ENCODE data around the gene ATXN10.
"Not testable (repeated sequence)": the region's sequence is repeated elsewhere in the genome, so short reads cannot be mapped to it uniquely, and the experiment has no call there.

The ATXN10 gene

GRCh38 chr22:45785458-45785857, 113.8 kb downstream of the ATXN10 start:
- no peaks in the 10 kb centered on the region for H3K9me3 ChIP-seq (ENCODE audit: control insufficient read depth, low read length)
- H3K36me3 ChIP-seq (ENCODE audit: control insufficient read depth, insufficient read depth, low read length): no peaks in the 10 kb centered on the region
- no peak overlapping the region for H3K4me3 ChIP-seq (ENCODE audit: low read length)

GRCh38 chr22:45786726-45787125, 115.1 kb downstream of the ATXN10 start:
- Histone ChIP-seq H3K4me3 (ENCODE audit: low read length) (no peak overlapping the region), H3K9ac (ENCODE audit: low read length) (no peak overlapping the region), H3K9me3 (ENCODE audit: control insufficient read depth, low read length) (no peaks in the 10 kb centered on the region), H3K36me3 (ENCODE audit: control insufficient read depth, insufficient read depth, low read length) (no peaks in the 10 kb centered on the region), H3K27me3 (ENCODE audit: control insufficient read depth, insufficient read depth, low read length) (no peaks in the 10 kb centered on the region), H3K4me1 (ENCODE audit: control insufficient read depth, insufficient read depth, low read length) (peaks cover 5% of the 10 kb centered on the region)

More at GRCh38 chr22:45785458-45785857, 113.8 kb downstream of the ATXN10 start:
- Histone ChIP-seq H3K9ac (ENCODE audit: low read length) (no peak overlapping the region), H3K27me3 (ENCODE audit: control insufficient read depth, insufficient read depth, low read length) (no peaks in the 10 kb centered on the region), H3K4me1 (ENCODE audit: control insufficient read depth, insufficient read depth, low read length) (peaks cover 5% of the 10 kb centered on the region)

GRCh38 chr22:45787759-45788158, 116.1 kb downstream of the ATXN10 start:
- H3K36me3 ChIP-seq (ENCODE audit: control insufficient read depth, insufficient read depth, low read length): no peaks in the 10 kb centered on the region
- H3K4me3 ChIP-seq (ENCODE audit: low read length): no peak overlapping the region
- H3K9me3 ChIP-seq (ENCODE audit: control insufficient read depth, low read length): no peaks in the 10 kb centered on the region
- no peak overlapping the region for H3K9ac ChIP-seq (ENCODE audit: low read length)
- H3K27me3 ChIP-seq (ENCODE audit: control insufficient read depth, insufficient read depth, low read length): no peaks in the 10 kb centered on the region
- H3K4me1 ChIP-seq (ENCODE audit: control insufficient read depth, insufficient read depth, low read length): peaks cover 5% of the 10 kb centered on the region

GRCh38 chr22:45788522-45788921, 116.9 kb downstream of the ATXN10 start:
- Histone ChIP-seq H3K4me3 (ENCODE audit: low read length) (no peak overlapping the region), H3K27me3 (ENCODE audit: control insufficient read depth, insufficient read depth, low read length) (no peaks in the 10 kb centered on the region), H3K4me1 (ENCODE audit: control insufficient read depth, insufficient read depth, low read length) (peaks cover 5% of the 10 kb centered on the region), H3K9me3 (ENCODE audit: control insufficient read depth, low read length) (no peaks in the 10 kb centered on the region), H3K9ac (ENCODE audit: low read length) (no peak overlapping the region), H3K36me3 (ENCODE audit: control insufficient read depth, insufficient read depth, low read length) (no peaks in the 10 kb centered on the region)

- Histone ChIP-seq H3K36me3 (ENCODE audit: control insufficient read depth, insufficient read depth, low read length) (no peaks in the 10 kb centered on the region), H3K27me3 (ENCODE audit: control insufficient read depth, insufficient read depth, low read length) (no peaks in the 10 kb centered on the region), H3K4me3 (ENCODE audit: low read length) (no peak overlapping the region), H3K4me1 (ENCODE audit: control insufficient read depth, insufficient read depth, low read length) (no peaks in the 10 kb centered on the region), H3K9me3 (ENCODE audit: control insufficient read depth, low read length) (no peaks in the 10 kb centered on the region), H3K9ac (ENCODE audit: low read length) (no peak overlapping the region)
Observed at GRCh38 chr22:45790401-45790800, 118.8 kb downstream of the ATXN10 start.

GRCh38 chr22:45793161-45793560, 121.5 kb downstream of the ATXN10 start:
- no peaks in the 10 kb centered on the region for H3K27me3 ChIP-seq (ENCODE audit: control insufficient read depth, insufficient read depth, low read length)
- no peaks in the 10 kb centered on the region for H3K36me3 ChIP-seq (ENCODE audit: control insufficient read depth, insufficient read depth, low read length)
- no peak overlapping the region for H3K9ac ChIP-seq (ENCODE audit: low read length)
- H3K4me1 ChIP-seq (ENCODE audit: control insufficient read depth, insufficient read depth, low read length): no peaks in the 10 kb centered on the region
- H3K4me3 ChIP-seq (ENCODE audit: low read length): no peak overlapping the region
- H3K9me3 ChIP-seq (ENCODE audit: control insufficient read depth, low read length): peaks cover 4% of the 10 kb centered on the region

GRCh38 chr22:45793892-45794291, 122.3 kb downstream of the ATXN10 start:
- Histone ChIP-seq H3K9me3 (ENCODE audit: control insufficient read depth, low read length) (peaks cover 4% of the 10 kb centered on the region), H3K36me3 (ENCODE audit: control insufficient read depth, insufficient read depth, low read length) (no peaks in the 10 kb centered on the region), H3K9ac (ENCODE audit: low read length) (no peak overlapping the region), H3K27me3 (ENCODE audit: control insufficient read depth, insufficient read depth, low read length) (no peaks in the 10 kb centered on the region), H3K4me1 (ENCODE audit: control insufficient read depth, insufficient read depth, low read length) (no peaks in the 10 kb centered on the region), H3K4me3 (ENCODE audit: low read length) (no peak overlapping the region)

- not testable (repeated sequence) for H3K27me3 ChIP-seq (ENCODE audit: control insufficient read depth, insufficient read depth, low read length); H3K36me3 ChIP-seq (ENCODE audit: control insufficient read depth, insufficient read depth, low read length); H3K9me3 ChIP-seq (ENCODE audit: control insufficient read depth, low read length); H3K9ac ChIP-seq (ENCODE audit: low read length); H3K4me1 ChIP-seq (ENCODE audit: control insufficient read depth, insufficient read depth, low read length); H3K4me3 ChIP-seq (ENCODE audit: low read length)
Observed at GRCh38 chr22:45796009-45796408, 124.4 kb downstream of the ATXN10 start.

- Histone ChIP-seq H3K4me1 (ENCODE audit: control insufficient read depth, insufficient read depth, low read length) (no peaks in the 10 kb centered on the region), H3K9me3 (ENCODE audit: control insufficient read depth, low read length) (peaks cover 4% of the 10 kb centered on the region), H3K9ac (ENCODE audit: low read length) (no peak overlapping the region)
Observed at GRCh38 chr22:45799291-45799690, 127.7 kb downstream of the ATXN10 start.

GRCh38 chr22:45802054-45802453, 130.4 kb downstream of the ATXN10 start:
- no peaks in the 10 kb centered on the region for H3K27me3 ChIP-seq (ENCODE audit: control insufficient read depth, insufficient read depth, low read length)
- H3K4me3 ChIP-seq (ENCODE audit: low read length): no peak overlapping the region
- no peaks in the 10 kb centered on the region for H3K36me3 ChIP-seq (ENCODE audit: control insufficient read depth, insufficient read depth, low read length)
- no peaks in the 10 kb centered on the region for H3K4me1 ChIP-seq (ENCODE audit: control insufficient read depth, insufficient read depth, low read length)
- no peaks in the 10 kb centered on the region for H3K9me3 ChIP-seq (ENCODE audit: control insufficient read depth, low read length)
- H3K9ac ChIP-seq (ENCODE audit: low read length): no peak overlapping the region

More at GRCh38 chr22:45799291-45799690, 127.7 kb downstream of the ATXN10 start:
- no peaks in the 10 kb centered on the region for H3K36me3 ChIP-seq (ENCODE audit: control insufficient read depth, insufficient read depth, low read length)
- H3K27me3 ChIP-seq (ENCODE audit: control insufficient read depth, insufficient read depth, low read length): no peaks in the 10 kb centered on the region
- no peak overlapping the region for H3K4me3 ChIP-seq (ENCODE audit: low read length)

- Histone ChIP-seq H3K4me3 (ENCODE audit: low read length) (no peak overlapping the region), H3K27me3 (ENCODE audit: control insufficient read depth, insufficient read depth, low read length) (no peaks in the 10 kb centered on the region), H3K9me3 (ENCODE audit: control insufficient read depth, low read length) (no peaks in the 10 kb centered on the region), H3K36me3 (ENCODE audit: control insufficient read depth, insufficient read depth, low read length) (no peaks in the 10 kb centered on the region), H3K4me1 (ENCODE audit: control insufficient read depth, insufficient read depth, low read length) (no peaks in the 10 kb centered on the region), H3K9ac (ENCODE audit: low read length) (no peak overlapping the region)
Observed at GRCh38 chr22:45804319-45804985, 132.8 kb downstream of the ATXN10 start.

GRCh38 chr22:45804986-45805325, 133.3 kb downstream of the ATXN10 start:
- Histone ChIP-seq H3K9ac (ENCODE audit: low read length) (no peak overlapping the region), H3K36me3 (ENCODE audit: control insufficient read depth, insufficient read depth, low read length) (no peaks in the 10 kb centered on the region), H3K4me1 (ENCODE audit: control insufficient read depth, insufficient read depth, low read length) (no peaks in the 10 kb centered on the region), H3K9me3 (ENCODE audit: control insufficient read depth, low read length) (no peaks in the 10 kb centered on the region), H3K4me3 (ENCODE audit: low read length) (no peak overlapping the region), H3K27me3 (ENCODE audit: control insufficient read depth, insufficient read depth, low read length) (no peaks in the 10 kb centered on the region)

GRCh38 chr22:45805413-45805812, 133.8 kb downstream of the ATXN10 start:
- Histone ChIP-seq H3K9ac (ENCODE audit: low read length) (no peak overlapping the region), H3K27me3 (ENCODE audit: control insufficient read depth, insufficient read depth, low read length) (no peaks in the 10 kb centered on the region), H3K4me3 (ENCODE audit: low read length) (no peak overlapping the region), H3K4me1 (ENCODE audit: control insufficient read depth, insufficient read depth, low read length) (no peaks in the 10 kb centered on the region), H3K36me3 (ENCODE audit: control insufficient read depth, insufficient read depth, low read length) (no peaks in the 10 kb centered on the region), H3K9me3 (ENCODE audit: control insufficient read depth, low read length) (no peaks in the 10 kb centered on the region)
